Epithelial cell of proximal tubule (primary cell): ENCODE measurements around the gene NAV2. TPM values are rescaled to one million over a fixed set of nuclear protein-coding genes. Genes with fewer than 3 reads are reported as not detected.

Experiments used
- DNase-seq: peaks from one replicate; pipeline ENCODE4 v3.0.0-alpha.2; 2011; ENCODE audit warnings: low read depth
- H3K4me3 ChIP-seq: 2 replicates; pipeline ENCODE4 v1.5.1; 2011; ENCODE audit warnings: low read depth, mild to moderate bottlenecking, low read length
- CTCF ChIP-seq: conservative IDR thresholded peaks from 2 replicates; pipeline ENCODE4 v1.5.1; 2012; ENCODE audit warnings: low read depth, mild to moderate bottlenecking, low read length
- total RNA-seq: library from RNA; depleted of rRNA; stranded (reverse); fragments of >200 nt; gene quantifications from 2 replicates; pipeline ENCODE4 v1.2.3, GENCODE V29; 2015

The NAV2 gene
- total RNA-seq, 1 donor from 2014 or later: 19.0 TPM

- no peak for DNase-seq
- no peak for TF ChIP-seq CTCF
- no peak overlapping the region for H3K4me3 ChIP-seq
Observed at GRCh38 chr11:19878520-19878919, 165.9 kb downstream of the NAV2 start.

GRCh38 chr11:19879307-19880087 lies 166.9 kb downstream of the NAV2 start:
- DNase-seq: no peak
- no peak overlapping the region for H3K4me3 ChIP-seq
- no peak for TF ChIP-seq CTCF

- no peak for TF ChIP-seq CTCF
- no peak for DNase-seq
- no peak overlapping the region for H3K4me3 ChIP-seq
Observed at GRCh38 chr11:19880088-19880345, 167.4 kb downstream of the NAV2 start.

GRCh38 chr11:19881177-19881576 lies 168.5 kb downstream of the NAV2 start:
- H3K4me3 ChIP-seq: no peak overlapping the region
- no peak for DNase-seq
- no peak for TF ChIP-seq CTCF

- no peak for TF ChIP-seq CTCF
- H3K4me3 ChIP-seq: no peak overlapping the region
- DNase-seq: no peak
Observed at GRCh38 chr11:19882356-19882755, 169.7 kb downstream of the NAV2 start.

- no peak overlapping the region for H3K4me3 ChIP-seq
- DNase-seq: no peak
- TF ChIP-seq CTCF: no peak
Observed at GRCh38 chr11:19886498-19886897, 173.9 kb downstream of the NAV2 start.

GRCh38 chr11:19887842-19888241 lies 175.2 kb downstream of the NAV2 start:
- TF ChIP-seq CTCF: no peak
- DNase-seq: no peak
- H3K4me3 ChIP-seq: no peak overlapping the region
